H9 (cell line): Measurements from ENCODE around the gene SOX30. TPM values are rescaled to one million over a fixed set of nuclear protein-coding genes. Genes with fewer than 3 reads are reported as not detected.

Experiments used
- DNase-seq: peaks from one replicate; pipeline ENCODE4 v3.0.0-alpha.2; 2017
- H2AFZ ChIP-seq: one replicate; pipeline ENCODE4 v1.6.1; 2013; ENCODE audit warnings: mild to moderate bottlenecking, low read length, control low read depth, moderate library complexity
- H2AK5ac ChIP-seq: 2 replicates; pipeline ENCODE4 v1.6.1; 2013; ENCODE audit warnings: low read length, control low read depth, mixed read lengths; ENCODE audit not compliant: insufficient read length
- H2BK120ac ChIP-seq: one replicate; pipeline ENCODE4 v1.6.1; 2013; ENCODE audit warnings: low read depth, mild to moderate bottlenecking, low read length, control low read depth, inconsistent platforms; ENCODE audit not compliant: poor library complexity, severe bottlenecking
- H2BK12ac ChIP-seq: 2 replicates; pipeline ENCODE4 v1.6.1; 2013; ENCODE audit warnings: low read length, control low read depth, mixed read lengths, low read depth; ENCODE audit not compliant: insufficient read length
- H2BK15ac ChIP-seq: 2 replicates; pipeline ENCODE4 v1.6.1; 2013; ENCODE audit warnings: low read depth, low read length, control low read depth
- H2BK20ac ChIP-seq: one replicate; pipeline ENCODE4 v1.6.1; 2013; ENCODE audit warnings: low read depth, mild to moderate bottlenecking, low read length, control low read depth, inconsistent platforms; ENCODE audit not compliant: poor library complexity, severe bottlenecking
- H2BK5ac ChIP-seq: 2 replicates; pipeline ENCODE4 v1.6.1; 2013; ENCODE audit warnings: low read length, control low read depth, mixed read lengths; ENCODE audit not compliant: insufficient read length
- H3K14ac ChIP-seq: 2 replicates; pipeline ENCODE4 v1.6.1; 2013; ENCODE audit warnings: low read length, control low read depth; ENCODE audit not compliant: insufficient read depth
- H3K18ac ChIP-seq: 2 replicates; pipeline ENCODE4 v1.6.1; 2013; ENCODE audit warnings: low read depth, mild to moderate bottlenecking, mixed read lengths, low read length, control low read depth; ENCODE audit not compliant: insufficient read length
- H3K23ac ChIP-seq: 2 replicates; pipeline ENCODE4 v1.6.1; 2013; ENCODE audit warnings: low read length, control low read depth, mixed read lengths, low read depth; ENCODE audit not compliant: insufficient read length
- H3K23me2 ChIP-seq: 2 replicates; pipeline ENCODE4 v1.6.1; 2013; ENCODE audit warnings: low read depth, mild to moderate bottlenecking, mixed read lengths, low read length, control low read depth; ENCODE audit not compliant: insufficient read length, poor library complexity, severe bottlenecking
- H3K27ac ChIP-seq: 2 replicates; pipeline ENCODE4 v1.5.1; 2013; ENCODE audit warnings: low read length, control low read depth, mixed read lengths, low read depth; ENCODE audit not compliant: insufficient read length
- H3K27me3 ChIP-seq: 2 replicates; pipeline ENCODE4 v1.6.1; 2013; ENCODE audit warnings: low read length, control low read depth, inconsistent platforms; ENCODE audit not compliant: insufficient read depth
- H3K4ac ChIP-seq: 2 replicates; pipeline ENCODE4 v1.6.1; 2013; ENCODE audit warnings: low read depth, mild to moderate bottlenecking, control low read depth, inconsistent platforms, low read length, moderate library complexity
- H3K4me1 ChIP-seq: 2 replicates; pipeline ENCODE4 v1.6.1; 2013; ENCODE audit warnings: low read length, control low read depth, inconsistent platforms; ENCODE audit not compliant: insufficient read depth
- H3K4me2 ChIP-seq: 2 replicates; pipeline ENCODE4 v1.6.1; 2013; ENCODE audit warnings: low read length, control low read depth, mixed read lengths; ENCODE audit not compliant: insufficient read length, insufficient read depth
- H3K56ac ChIP-seq: 2 replicates; pipeline ENCODE4 v1.6.1; 2013; ENCODE audit warnings: low read depth, mild to moderate bottlenecking, mixed read lengths, low read length, control low read depth; ENCODE audit not compliant: insufficient read length
- H3K79me1 ChIP-seq: 2 replicates; pipeline ENCODE4 v1.6.1; 2013; ENCODE audit warnings: low read depth, mild to moderate bottlenecking, moderate library complexity, low read length, control low read depth, inconsistent platforms; ENCODE audit not compliant: insufficient read depth, poor library complexity, severe bottlenecking
- H3K79me2 ChIP-seq: 2 replicates; pipeline ENCODE4 v1.6.1; 2013; ENCODE audit warnings: low read length, control low read depth, inconsistent platforms; ENCODE audit not compliant: insufficient read depth
- H3K9ac ChIP-seq: 2 replicates; pipeline ENCODE4 v1.6.1; 2013; ENCODE audit warnings: low read length, control low read depth, mixed read lengths; ENCODE audit not compliant: insufficient read length; ENCODE audit errors: extremely low read depth
- H3K9me3 ChIP-seq: one replicate; pipeline ENCODE4 v1.6.1; 2013; ENCODE audit warnings: low read depth, low read length, inconsistent platforms; ENCODE audit not compliant: control insufficient read depth
- H3T11ph ChIP-seq: one replicate; pipeline ENCODE4 v1.6.1; 2013; ENCODE audit warnings: mild to moderate bottlenecking, low read length, control low read depth, inconsistent platforms
- H4K20me1 ChIP-seq: one replicate; pipeline ENCODE4 v1.6.1; 2013; ENCODE audit not compliant: control insufficient read depth, insufficient read length, insufficient read depth
- H4K5ac ChIP-seq: 2 replicates; pipeline ENCODE4 v1.6.1; 2013; ENCODE audit warnings: low read depth, mild to moderate bottlenecking, mixed read lengths, low read length, control low read depth; ENCODE audit not compliant: insufficient read length
- H4K8ac ChIP-seq: replicated peaks from 2 replicates; pipeline ENCODE4 v1.6.1; 2013; ENCODE audit warnings: low read length, control low read depth, mixed read lengths, low read depth; ENCODE audit not compliant: insufficient read length
- H4K91ac ChIP-seq: 2 replicates; pipeline ENCODE4 v1.6.1; 2013; ENCODE audit warnings: low read depth, mild to moderate bottlenecking, moderate library complexity, mixed read lengths, low read length, control low read depth; ENCODE audit not compliant: insufficient read length
- H3K27ac Mint-ChIP-seq, 3 experiments: 2 replicates in 2 of 3; 3 replicates in 1 of 3; pipeline ENCODE4 v1.8.0; 2020 to 2021; ENCODE audit warnings: mixed read lengths in 3 of 3, mild to moderate bottlenecking in 1 of 3, moderate library complexity in 1 of 3
- H3K27me3 Mint-ChIP-seq: 2 replicates; pipeline ENCODE4 v1.8.0; 2021; ENCODE audit warnings: low read depth, mild to moderate bottlenecking, moderate library complexity, mixed read lengths
- H3K36me3 Mint-ChIP-seq, 3 experiments: 2 replicates in 2 of 3; 3 replicates in 1 of 3; pipeline ENCODE4 v1.8.0; 2020 to 2021; ENCODE audit warnings: low read depth in 3 of 3, mixed read lengths in 3 of 3; ENCODE audit not compliant: insufficient read depth in 1 of 3
- H3K4me1 Mint-ChIP-seq, 2 experiments: 2 replicates each; pipeline ENCODE4 v1.8.0; 2020; ENCODE audit warnings: mixed read lengths in 2 of 2
- H3K4me3 Mint-ChIP-seq, 2 experiments: 2 replicates in 1 of 2; 3 replicates in 1 of 2; pipeline ENCODE4 v1.8.0; 2020 to 2021; ENCODE audit warnings: mild to moderate bottlenecking in 2 of 2, mixed read lengths in 2 of 2, moderate library complexity in 1 of 2
- H3K9me3 Mint-ChIP-seq, 2 experiments: 2 replicates in 1 of 2; 3 replicates in 1 of 2; pipeline ENCODE4 v1.8.0; 2020; ENCODE audit warnings: mild to moderate bottlenecking in 2 of 2, mixed read lengths in 2 of 2, moderate library complexity in 1 of 2
- WGBS: extraction: QIAGEN DNeasy Blood & Tissue Kit; methylation state at CpG from one replicate; pipeline ENCODE4 v1.1.7; 2013; ENCODE audit warnings: missing lambda C conversion rate, low lambda C conversion rate, mixed read lengths; ENCODE audit not compliant: insufficient read length; ENCODE audit errors: extremely low coverage; 5-methylcytosine and 5-hydroxymethylcytosine counted together
- total RNA-seq: library from RNA; stranded (reverse); gene quantifications from 2 replicates; pipeline ENCODE4 v1.2.1, GENCODE V29; 2021
- TF ChIP-seq, protein P1 (sequence below): fragments of 200-600 bp; sonication (generic); conservative IDR thresholded peaks from 3 replicates; pipeline ENCODE4 v1.8.0; 2021; ENCODE audit warnings: antibody characterized with exemption, mild to moderate bottlenecking

Gene SOX30
- total RNA-seq, 1 experiment from 2014 or later, result not detected

DNA sequence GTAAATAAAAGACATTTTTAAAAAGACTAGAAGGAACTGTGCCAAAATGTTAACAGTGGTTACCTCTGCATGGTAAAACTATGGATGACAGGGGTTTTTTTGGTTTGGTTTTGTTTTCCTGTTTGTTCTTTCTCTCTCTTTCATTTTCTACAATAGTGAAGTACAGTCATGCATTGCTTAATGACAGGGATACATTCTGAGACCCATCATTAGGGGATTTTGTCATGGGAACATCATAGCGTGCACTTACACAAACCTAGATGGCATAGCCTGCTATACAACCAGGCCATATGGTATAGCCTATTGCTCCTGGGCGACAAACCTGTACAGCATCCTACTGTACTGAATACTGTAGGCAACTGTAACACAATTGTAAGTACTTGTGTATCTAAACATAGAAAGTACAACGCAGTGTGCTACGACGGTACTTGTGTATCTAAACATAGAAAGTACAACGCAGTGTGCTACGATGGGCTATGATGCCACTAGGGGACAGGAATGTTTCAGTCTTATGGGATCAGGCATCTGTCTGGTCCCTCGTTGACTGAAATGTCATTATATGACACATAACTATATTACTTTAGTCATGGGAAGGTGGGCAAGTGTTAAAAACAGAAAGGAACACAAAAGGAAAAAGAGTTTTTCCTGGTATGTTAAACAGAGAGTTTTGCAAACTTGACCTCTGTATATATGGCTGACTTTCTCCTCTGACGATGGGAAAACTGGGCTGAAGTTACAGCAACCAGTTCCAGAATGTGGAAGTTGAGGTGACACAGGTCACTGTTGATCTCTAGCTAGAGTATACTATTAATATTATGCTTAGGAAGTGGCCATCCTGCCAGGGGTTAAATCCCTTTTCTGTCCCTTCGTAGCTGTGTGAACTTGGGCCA is 69.3 kb downstream of the SOX30 start:
- Mint-ChIP-seq H3K4me1 (peaks cover 13 to 14% of the 10 kb centered on the region in 2 experiments), H3K27me3 (no peaks in the 10 kb centered on the region), H3K4me3 (no peak overlapping the region), H3K36me3 (no peaks in the 10 kb centered on the region), H3K27ac (no peak overlapping the region), H3K9me3 (no peaks in the 10 kb centered on the region)
- DNase-seq, result no peak
- TF ChIP-seq, protein P1, sequence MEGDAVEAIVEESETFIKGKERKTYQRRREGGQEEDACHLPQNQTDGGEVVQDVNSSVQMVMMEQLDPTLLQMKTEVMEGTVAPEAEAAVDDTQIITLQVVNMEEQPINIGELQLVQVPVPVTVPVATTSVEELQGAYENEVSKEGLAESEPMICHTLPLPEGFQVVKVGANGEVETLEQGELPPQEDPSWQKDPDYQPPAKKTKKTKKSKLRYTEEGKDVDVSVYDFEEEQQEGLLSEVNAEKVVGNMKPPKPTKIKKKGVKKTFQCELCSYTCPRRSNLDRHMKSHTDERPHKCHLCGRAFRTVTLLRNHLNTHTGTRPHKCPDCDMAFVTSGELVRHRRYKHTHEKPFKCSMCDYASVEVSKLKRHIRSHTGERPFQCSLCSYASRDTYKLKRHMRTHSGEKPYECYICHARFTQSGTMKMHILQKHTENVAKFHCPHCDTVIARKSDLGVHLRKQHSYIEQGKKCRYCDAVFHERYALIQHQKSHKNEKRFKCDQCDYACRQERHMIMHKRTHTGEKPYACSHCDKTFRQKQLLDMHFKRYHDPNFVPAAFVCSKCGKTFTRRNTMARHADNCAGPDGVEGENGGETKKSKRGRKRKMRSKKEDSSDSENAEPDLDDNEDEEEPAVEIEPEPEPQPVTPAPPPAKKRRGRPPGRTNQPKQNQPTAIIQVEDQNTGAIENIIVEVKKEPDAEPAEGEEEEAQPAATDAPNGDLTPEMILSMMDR, result no peak
- H4K20me1 ChIP-seq, result no peaks in the 10 kb centered on the region
- no peak overlapping the region for H3K9ac ChIP-seq
- no CpG with 5 or more reads among the region's 10 CpGs for WGBS
- no peak overlapping the region for H4K5ac ChIP-seq
- no peak overlapping the region for H3K4me2 ChIP-seq
- H3K79me2 ChIP-seq, result no peaks in the 10 kb centered on the region
- no peak overlapping the region for H3K56ac ChIP-seq
- no peak overlapping the region for H2BK5ac ChIP-seq
- no peaks in the 10 kb centered on the region for H3K9me3 ChIP-seq
- no peak overlapping the region for H2BK12ac ChIP-seq
- H3K4ac ChIP-seq, result no peak overlapping the region
- no peak overlapping the region for H3K23ac ChIP-seq
- no peak overlapping the region for H3T11ph ChIP-seq
- H3K14ac ChIP-seq, result no peak overlapping the region
- H2AFZ ChIP-seq, result no peak overlapping the region
- H4K8ac ChIP-seq, result no peak overlapping the region
- H3K27ac ChIP-seq, result no peak overlapping the region
- H3K18ac ChIP-seq, result no peak overlapping the region
- H4K91ac ChIP-seq, result no peak overlapping the region
- no peak overlapping the region for H2BK15ac ChIP-seq
- no peaks in the 10 kb centered on the region for H3K23me2 ChIP-seq
- no peak overlapping the region for H2AK5ac ChIP-seq
- H3K79me1 ChIP-seq, result no peaks in the 10 kb centered on the region
- H3K27me3 ChIP-seq, result no peaks in the 10 kb centered on the region
- H2BK120ac ChIP-seq, result no peak overlapping the region
- H3K4me1 ChIP-seq, result no peaks in the 10 kb centered on the region
- no peak overlapping the region for H2BK20ac ChIP-seq
